ENCODE data around the gene NDUFAF3. TPM values are rescaled to one million over a fixed set of nuclear protein-coding genes. Genes with fewer than 3 reads are reported as not detected.

The NDUFAF3 gene
- total RNA-seq, 2 experiments from 2014 or later, result 124 to 309 TPM

DNA sequence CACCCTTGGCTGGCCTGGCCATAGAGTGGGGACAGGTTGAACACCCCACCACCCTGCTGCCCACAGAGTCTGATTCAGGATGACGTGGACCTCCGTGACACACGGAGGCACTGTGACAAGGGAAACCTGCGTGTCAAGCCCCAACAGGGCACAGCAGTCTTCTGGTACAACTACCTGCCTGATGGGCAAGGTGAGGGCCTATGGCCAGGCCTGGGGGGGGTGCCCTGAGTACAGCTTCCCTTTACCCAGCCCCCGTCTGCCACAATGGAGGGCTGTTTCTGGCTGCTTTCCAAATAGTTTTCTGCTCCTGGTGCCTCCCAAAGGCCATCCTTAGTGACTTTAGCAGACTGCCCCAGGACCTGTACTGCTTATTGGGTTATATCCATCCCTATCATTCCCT is 15.9 kb upstream of the NDUFAF3 start:
- intact Hi-C loops (cut with micrococcal nuclease; ENCODE audit: unreplicated experiment), result loop anchor here (2.0 to 5.0 kb wide), 2 partner anchors 15 to 86 kb away; partner anchors contain the start of genes P4HTM and QRICH1
- Histone ChIP-seq H2AFZ (ENCODE audit: low read length) (no peak overlapping the region), H3K36me3 (ENCODE audit: insufficient read depth, low read length) (peaks cover 7% of the 10 kb centered on the region; the same call in 1 of the 2 replicates), H3K9me2 (ENCODE audit: insufficient read depth, low read length) (no peaks in the 10 kb centered on the region), H4K20me1 (ENCODE audit: insufficient read depth, low read length) (peaks cover 9% of the 10 kb centered on the region; the same call in 1 of the 2 replicates), H3K9me3 (ENCODE audit: low read length) (no peaks in the 10 kb centered on the region), H3K79me2 (ENCODE audit: insufficient read depth, low read depth, low read length) (peaks cover 21% of the 10 kb centered on the region; the same call in 1 of the 2 replicates), H3K27ac (ENCODE audit: low read depth, low read length, poor library complexity, severe bottlenecking) (no peak overlapping the region), H3K4me2 (ENCODE audit: low read length) (peak overlapping the region; percentile 99), H3K4me3 (ENCODE audit: low read depth, low read length, poor library complexity, severe bottlenecking) (peak overlapping the region; percentile 78), H3K4me1 (ENCODE audit: insufficient read depth, low read length, poor library complexity, severe bottlenecking) (peaks cover 18% of the 10 kb centered on the region)
- BruUV-seq (replicated peaks), result no TSS peak
- no peak for DNase-seq (ENCODE audit: low spot score)
- TF ChIP-seq, protein P1, sequence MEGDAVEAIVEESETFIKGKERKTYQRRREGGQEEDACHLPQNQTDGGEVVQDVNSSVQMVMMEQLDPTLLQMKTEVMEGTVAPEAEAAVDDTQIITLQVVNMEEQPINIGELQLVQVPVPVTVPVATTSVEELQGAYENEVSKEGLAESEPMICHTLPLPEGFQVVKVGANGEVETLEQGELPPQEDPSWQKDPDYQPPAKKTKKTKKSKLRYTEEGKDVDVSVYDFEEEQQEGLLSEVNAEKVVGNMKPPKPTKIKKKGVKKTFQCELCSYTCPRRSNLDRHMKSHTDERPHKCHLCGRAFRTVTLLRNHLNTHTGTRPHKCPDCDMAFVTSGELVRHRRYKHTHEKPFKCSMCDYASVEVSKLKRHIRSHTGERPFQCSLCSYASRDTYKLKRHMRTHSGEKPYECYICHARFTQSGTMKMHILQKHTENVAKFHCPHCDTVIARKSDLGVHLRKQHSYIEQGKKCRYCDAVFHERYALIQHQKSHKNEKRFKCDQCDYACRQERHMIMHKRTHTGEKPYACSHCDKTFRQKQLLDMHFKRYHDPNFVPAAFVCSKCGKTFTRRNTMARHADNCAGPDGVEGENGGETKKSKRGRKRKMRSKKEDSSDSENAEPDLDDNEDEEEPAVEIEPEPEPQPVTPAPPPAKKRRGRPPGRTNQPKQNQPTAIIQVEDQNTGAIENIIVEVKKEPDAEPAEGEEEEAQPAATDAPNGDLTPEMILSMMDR (conservative IDR thresholded peaks at IDR 0.05; ENCODE audit: low read length), result no peak
- no peak for TF ChIP-seq EZH2phosphoT487 (IDR thresholded peaks at IDR 0.05; ENCODE audit: borderline replicate concordance, low read depth, low read length)
- POLR2A ChIA-PET, result no interaction called here
- CTCF ChIA-PET (ENCODE audit: unreplicated experiment), result no interaction called here

DNA sequence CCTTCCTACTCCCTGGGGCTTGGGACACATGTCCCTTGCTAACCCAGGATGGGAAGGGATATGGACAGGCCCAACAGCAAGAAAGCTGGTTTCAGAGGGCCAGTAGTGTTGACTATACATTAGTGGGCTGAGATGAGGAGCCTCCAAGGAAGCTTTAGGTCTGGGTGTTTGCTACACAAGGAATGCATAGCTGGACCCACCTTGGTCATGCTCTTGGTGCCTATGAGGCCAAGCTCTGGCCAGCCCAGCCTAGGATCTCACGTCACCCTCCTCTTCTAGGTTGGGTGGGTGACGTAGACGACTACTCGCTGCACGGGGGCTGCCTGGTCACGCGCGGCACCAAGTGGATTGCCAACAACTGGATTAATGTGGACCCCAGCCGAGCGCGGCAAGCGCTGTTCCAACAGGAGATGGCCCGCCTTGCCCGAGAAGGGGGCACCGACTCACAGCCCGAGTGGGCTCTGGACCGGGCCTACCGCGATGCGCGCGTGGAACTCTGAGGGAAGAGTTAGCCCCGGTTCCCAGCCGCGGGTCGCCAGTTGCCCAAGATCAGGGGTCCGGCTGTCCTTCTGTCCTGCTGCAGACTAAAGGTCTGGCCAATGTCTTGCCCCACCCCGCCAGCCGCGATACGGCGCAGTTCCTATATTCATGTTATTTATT is 15.4 kb upstream of the NDUFAF3 start:
- Histone ChIP-seq H3K79me2 (ENCODE audit: insufficient read depth, low read depth, low read length) (peaks cover 21% of the 10 kb centered on the region; the same call in 1 of the 2 replicates), H3K9me3 (ENCODE audit: low read length) (no peaks in the 10 kb centered on the region), H2AFZ (ENCODE audit: low read length) (peak overlapping the region; percentile 49), H3K27ac (ENCODE audit: low read depth, low read length, poor library complexity, severe bottlenecking) (no peak overlapping the region), H3K4me2 (ENCODE audit: low read length) (peak overlapping the region; percentile 99), H4K20me1 (ENCODE audit: insufficient read depth, low read length) (peaks cover 9% of the 10 kb centered on the region; the same call in 1 of the 2 replicates), H3K9me2 (ENCODE audit: insufficient read depth, low read length) (no peaks in the 10 kb centered on the region), H3K36me3 (ENCODE audit: insufficient read depth, low read length) (peaks cover 8% of the 10 kb centered on the region; the same call in 1 of the 2 replicates), H3K4me1 (ENCODE audit: insufficient read depth, low read length, poor library complexity, severe bottlenecking) (peaks cover 18% of the 10 kb centered on the region), H3K4me3 (ENCODE audit: low read depth, low read length, poor library complexity, severe bottlenecking) (peak overlapping the region; percentile 78)
- CTCF ChIA-PET (ENCODE audit: unreplicated experiment), result interaction anchor here (0.6 to 1.4 kb wide), 5 partner anchors 15 to 95 kb away, joined by 3 to 9 read pairs (median 5); no protein-coding TSS in a partner anchor
- no peak for DNase-seq (ENCODE audit: low spot score)
- intact Hi-C loops (cut with micrococcal nuclease; ENCODE audit: unreplicated experiment), result loop anchor here (2.0 to 5.0 kb wide), 2 partner anchors 16 to 86 kb away; partner anchors contain the start of genes P4HTM and QRICH1
- BruUV-seq (replicated peaks), result no TSS peak
- TF ChIP-seq, protein P1 (conservative IDR thresholded peaks at IDR 0.05; ENCODE audit: low read length), result no peak
- TF ChIP-seq EZH2phosphoT487 (IDR thresholded peaks at IDR 0.05; ENCODE audit: borderline replicate concordance, low read depth, low read length), result no peak
- POLR2A ChIA-PET, result interaction anchor here (0.6 to 3.2 kb wide), 12 partner anchors 11 to 98 kb away, joined by 3 to 42 read pairs (median 4); partner anchors contain the start of genes DALRD3, IMPDH2, NDUFAF3 and P4HTM
